ES-I3 (cell line): ENCODE results near the gene HSD17B8.

Experiments
- H3K36me3 ChIP-seq: 2 replicates; pipeline ENCODE4 v1.6.1; 2013; ENCODE audit warnings: mild to moderate bottlenecking, low read length, control low read depth, moderate library complexity; ENCODE audit not compliant: insufficient read depth
- H3K4me1 ChIP-seq: 2 replicates; pipeline ENCODE4 v1.6.1; 2013; ENCODE audit warnings: mild to moderate bottlenecking, control low read depth, low read length; ENCODE audit not compliant: insufficient read depth
- H3K9ac ChIP-seq: 2 replicates; pipeline ENCODE4 v1.6.1; 2013; ENCODE audit warnings: low read depth, mild to moderate bottlenecking, low read length, moderate library complexity
- H3K9me3 ChIP-seq: 2 replicates; pipeline ENCODE4 v1.6.1; 2013; ENCODE audit warnings: mild to moderate bottlenecking, low read length, moderate library complexity; ENCODE audit not compliant: control insufficient read depth, insufficient read depth

HSD17B8 gene

GRCh38 chr6:33248932-33249731 is 44.7 kb downstream of the HSD17B8 start:
- Histone ChIP-seq H3K36me3 (no peaks in the 10 kb centered on the region), H3K9ac (peak overlapping the region; percentile 74), H3K4me1 (peaks cover 6% of the 10 kb centered on the region; the same call in 1 of the 2 replicates), H3K9me3 (no peaks in the 10 kb centered on the region)

GRCh38 chr6:33249732-33250630 is 45.5 kb downstream of the HSD17B8 start:
- no peaks in the 10 kb centered on the region for H3K9me3 ChIP-seq
- H3K9ac ChIP-seq = peak overlapping the region; percentile 74
- H3K4me1 ChIP-seq = peaks cover 6% of the 10 kb centered on the region; the same call in 1 of the 2 replicates
- H3K36me3 ChIP-seq = no peaks in the 10 kb centered on the region

- Histone ChIP-seq H3K36me3 (no peaks in the 10 kb centered on the region), H3K4me1 (peaks cover 6% of the 10 kb centered on the region; the same call in 1 of the 2 replicates), H3K9me3 (no peaks in the 10 kb centered on the region; the same call in 1 of the 2 replicates), H3K9ac (no peak overlapping the region)
These were observed 46.3 kb downstream of the HSD17B8 start for GRCh38 chr6:33250731-33251130.

GRCh38 chr6:33251395-33252012 is 47.0 kb downstream of the HSD17B8 start:
- no peaks in the 10 kb centered on the region for H3K36me3 ChIP-seq
- H3K9ac ChIP-seq = no peak overlapping the region
- peaks cover 6% of the 10 kb centered on the region; the same call in 1 of the 2 replicates for H3K4me1 ChIP-seq
- no peaks in the 10 kb centered on the region; the same call in 1 of the 2 replicates for H3K9me3 ChIP-seq

GRCh38 chr6:33252759-33253158 is 48.3 kb downstream of the HSD17B8 start:
- H3K9ac ChIP-seq = no peak overlapping the region
- no peaks in the 10 kb centered on the region for H3K36me3 ChIP-seq
- no peaks in the 10 kb centered on the region; the same call in 1 of the 2 replicates for H3K9me3 ChIP-seq
- peaks cover 6% of the 10 kb centered on the region; the same call in 1 of the 2 replicates for H3K4me1 ChIP-seq

- Histone ChIP-seq H3K4me1 (peaks cover 6% of the 10 kb centered on the region; the same call in 1 of the 2 replicates), H3K9me3 (no peaks in the 10 kb centered on the region; the same call in 1 of the 2 replicates), H3K36me3 (no peaks in the 10 kb centered on the region), H3K9ac (no peak overlapping the region)
These were observed 50.1 kb downstream of the HSD17B8 start for GRCh38 chr6:33254591-33254990.
